SK-N-SH treated with all-trans-retinoic acid at 6 μM for 48 hours (cell line): ENCODE results near the gene ANGPT4.

Experiments
- ATAC-seq: fragments of 200-7000 bp; cut with Tn5 transposase; 3 replicates; pipeline ENCODE4 v1.9.1; 2020; ENCODE audit warnings: mild to moderate bottlenecking, moderate library complexity
- ARNTL ChIP-seq: fragments of 450-650 bp; formaldehyde crosslinking; IDR thresholded peaks from 2 replicates; pipeline ENCODE4 v1.5.0; 2020; ENCODE audit warnings: low read depth, mild to moderate bottlenecking, moderate library complexity, borderline replicate concordance
- BACH2 ChIP-seq: fragments of 250-450 bp; sonication (Bioruptor Pico); IDR thresholded peaks from 2 replicates; pipeline ENCODE4 v1.9.0; 2021; ENCODE audit warnings: mild to moderate bottlenecking, borderline replicate concordance
- CSDC2 ChIP-seq: fragments of 250-450 bp; sonication (Bioruptor Pico); IDR thresholded peaks from 2 replicates; pipeline ENCODE4 v1.5.0; 2020; ENCODE audit warnings: mild to moderate bottlenecking, moderate library complexity
- ESRRG ChIP-seq: fragments of 250-450 bp; sonication (Bioruptor Pico); IDR thresholded peaks from 2 replicates; pipeline ENCODE4 v1.6.1; 2021; ENCODE audit warnings: mild to moderate bottlenecking
- ISL1 ChIP-seq: fragments of 250-450 bp; sonication (Bioruptor Pico); IDR thresholded peaks from 2 replicates; pipeline ENCODE4 v2.1.2; 2022; ENCODE audit warnings: mild to moderate bottlenecking, moderate library complexity
- OSR1 ChIP-seq: fragments of 250-450 bp; sonication (Bioruptor Pico); IDR thresholded peaks from 2 replicates; pipeline ENCODE4 v1.8.0; 2022; ENCODE audit warnings: moderate library complexity, mild to moderate bottlenecking, inconsistent platforms
- PPARA ChIP-seq: fragments of 250-450 bp; sonication (Bioruptor Pico); IDR thresholded peaks from 2 replicates; pipeline ENCODE4 v1.5.0; 2020; ENCODE audit warnings: mild to moderate bottlenecking, borderline replicate concordance
- RARB ChIP-seq: fragments of 250-450 bp; sonication (Bioruptor Pico); IDR thresholded peaks from 2 replicates; pipeline ENCODE4 v1.8.0; 2021; ENCODE audit warnings: mild to moderate bottlenecking, moderate library complexity
- SNAI2 ChIP-seq: fragments of 250-450 bp; sonication (Bioruptor Pico); IDR thresholded peaks from 2 replicates; pipeline ENCODE4 v1.5.0; 2020; ENCODE audit warnings: mild to moderate bottlenecking, moderate library complexity
- TCF4 ChIP-seq: fragments of 250-450 bp; sonication (Bioruptor Pico); IDR thresholded peaks from 2 replicates; pipeline ENCODE4 v1.8.0; 2021; ENCODE audit warnings: mild to moderate bottlenecking, moderate library complexity, borderline replicate concordance
- TOX ChIP-seq: fragments of 250-450 bp; sonication (Bioruptor Pico); IDR thresholded peaks from 2 replicates; pipeline ENCODE4 v1.8.0; 2021; ENCODE audit warnings: mild to moderate bottlenecking, moderate library complexity, borderline replicate concordance
- ZC3H10 ChIP-seq: fragments of 250-450 bp; sonication (Bioruptor Pico); IDR thresholded peaks from 2 replicates; pipeline ENCODE4 v1.5.1; 2021; ENCODE audit warnings: mild to moderate bottlenecking, moderate library complexity
- ZFP3 ChIP-seq: fragments of 250-450 bp; sonication (Bioruptor Pico); IDR thresholded peaks from 2 replicates; pipeline ENCODE4 v1.5.0; 2020; ENCODE audit warnings: mild to moderate bottlenecking, moderate library complexity
- ZFP30 ChIP-seq: fragments of 450-650 bp; formaldehyde crosslinking; IDR thresholded peaks from 2 replicates; pipeline ENCODE4 v1.5.0; 2022; ENCODE audit warnings: mild to moderate bottlenecking, moderate library complexity
- TF ChIP-seq, protein P1 (sequence below): fragments of 250-450 bp; sonication (Bioruptor Pico); IDR thresholded peaks from 2 replicates; pipeline ENCODE4 v1.8.0; 2021; ENCODE audit warnings: low read depth, mild to moderate bottlenecking, moderate library complexity, borderline replicate concordance
- TF ChIP-seq, protein P2 (sequence below): fragments of 250-450 bp; sonication (Bioruptor Pico); IDR thresholded peaks from 2 replicates; pipeline ENCODE4 v1.8.0; 2020; ENCODE audit warnings: mild to moderate bottlenecking, moderate library complexity, borderline replicate concordance
- TF ChIP-seq, protein P3 (sequence below): fragments of 250-450 bp; sonication (Bioruptor Pico); IDR thresholded peaks from 2 replicates; pipeline ENCODE4 v1.5.0; 2020; ENCODE audit warnings: mild to moderate bottlenecking, moderate library complexity
- TF ChIP-seq, protein P4 (sequence below): fragments of 250-450 bp; sonication (Bioruptor Pico); IDR thresholded peaks from 2 replicates; pipeline ENCODE4 v1.5.1; 2021; ENCODE audit warnings: mild to moderate bottlenecking, moderate library complexity

Gene ANGPT4

DNA sequence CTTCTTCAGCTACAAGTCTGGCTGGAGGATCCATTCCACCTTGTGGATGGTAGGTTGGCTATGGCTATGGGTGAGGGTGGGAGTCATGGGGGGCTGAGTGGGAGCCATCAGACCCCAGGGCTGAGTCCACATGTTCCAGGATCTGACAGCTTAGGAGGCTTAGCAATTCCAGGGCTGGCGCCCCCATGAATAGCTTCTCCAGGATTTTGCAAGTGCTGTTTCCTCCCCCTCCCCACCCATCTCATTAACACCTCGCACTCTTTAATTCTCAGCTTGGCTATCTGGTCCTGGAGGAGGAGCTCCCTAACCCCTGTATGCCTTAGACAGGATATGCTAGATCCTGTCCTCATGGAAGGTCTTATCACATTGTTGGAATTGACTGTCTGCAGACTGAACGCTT is 39.0 kb upstream of the ANGPT4 start:
- TF ChIP-seq, protein P1, sequence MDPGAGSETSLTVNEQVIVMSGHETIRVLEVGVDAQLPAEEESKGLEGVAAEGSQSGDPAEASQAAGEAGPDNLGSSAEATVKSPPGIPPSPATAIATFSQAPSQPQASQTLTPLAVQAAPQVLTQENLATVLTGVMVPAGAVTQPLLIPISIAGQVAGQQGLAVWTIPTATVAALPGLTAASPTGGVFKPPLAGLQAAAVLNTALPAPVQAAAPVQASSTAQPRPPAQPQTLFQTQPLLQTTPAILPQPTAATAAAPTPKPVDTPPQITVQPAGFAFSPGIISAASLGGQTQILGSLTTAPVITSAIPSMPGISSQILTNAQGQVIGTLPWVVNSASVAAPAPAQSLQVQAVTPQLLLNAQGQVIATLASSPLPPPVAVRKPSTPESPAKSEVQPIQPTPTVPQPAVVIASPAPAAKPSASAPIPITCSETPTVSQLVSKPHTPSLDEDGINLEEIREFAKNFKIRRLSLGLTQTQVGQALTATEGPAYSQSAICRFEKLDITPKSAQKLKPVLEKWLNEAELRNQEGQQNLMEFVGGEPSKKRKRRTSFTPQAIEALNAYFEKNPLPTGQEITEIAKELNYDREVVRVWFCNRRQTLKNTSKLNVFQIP = no peak
- TF ChIP-seq, protein P2, sequence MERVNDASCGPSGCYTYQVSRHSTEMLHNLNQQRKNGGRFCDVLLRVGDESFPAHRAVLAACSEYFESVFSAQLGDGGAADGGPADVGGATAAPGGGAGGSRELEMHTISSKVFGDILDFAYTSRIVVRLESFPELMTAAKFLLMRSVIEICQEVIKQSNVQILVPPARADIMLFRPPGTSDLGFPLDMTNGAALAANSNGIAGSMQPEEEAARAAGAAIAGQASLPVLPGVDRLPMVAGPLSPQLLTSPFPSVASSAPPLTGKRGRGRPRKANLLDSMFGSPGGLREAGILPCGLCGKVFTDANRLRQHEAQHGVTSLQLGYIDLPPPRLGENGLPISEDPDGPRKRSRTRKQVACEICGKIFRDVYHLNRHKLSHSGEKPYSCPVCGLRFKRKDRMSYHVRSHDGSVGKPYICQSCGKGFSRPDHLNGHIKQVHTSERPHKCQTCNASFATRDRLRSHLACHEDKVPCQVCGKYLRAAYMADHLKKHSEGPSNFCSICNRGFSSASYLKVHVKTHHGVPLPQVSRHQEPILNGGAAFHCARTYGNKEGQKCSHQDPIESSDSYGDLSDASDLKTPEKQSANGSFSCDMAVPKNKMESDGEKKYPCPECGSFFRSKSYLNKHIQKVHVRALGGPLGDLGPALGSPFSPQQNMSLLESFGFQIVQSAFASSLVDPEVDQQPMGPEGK = no peak
- TF ChIP-seq SNAI2 (CRISPR knock-in tag) = no peak
- TF ChIP-seq ARNTL (CRISPR knock-in tag) = no peak
- TF ChIP-seq PPARA (CRISPR knock-in tag) = no peak
- TF ChIP-seq ESRRG = no peak
- TF ChIP-seq TOX (CRISPR knock-in tag) = no peak
- ATAC-seq = no peak

DNA sequence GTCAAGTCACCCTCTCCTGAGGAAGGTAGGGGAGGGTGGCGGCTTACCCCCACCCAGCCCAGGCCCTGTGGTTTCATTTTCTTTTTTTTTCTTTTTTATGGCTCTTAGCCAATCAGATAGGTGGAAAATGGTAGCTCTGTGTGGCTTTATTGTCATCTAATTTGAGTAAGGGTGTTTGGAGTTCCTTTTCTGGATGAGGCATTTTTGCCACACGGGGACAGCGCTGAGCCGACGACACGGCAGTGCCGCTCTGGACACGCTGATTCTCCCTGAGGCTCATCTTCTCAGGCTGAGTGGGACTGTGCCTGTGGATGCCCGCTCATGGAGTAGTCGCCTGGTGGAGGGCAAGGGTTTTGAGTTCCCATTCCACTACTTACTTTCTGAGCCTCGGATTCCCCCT is 37.6 kb upstream of the ANGPT4 start:
- no peak for TF ChIP-seq ZC3H10 (CRISPR knock-in tag)
- no peak for TF ChIP-seq ZFP3 (CRISPR knock-in tag)
- TF ChIP-seq, protein P3, sequence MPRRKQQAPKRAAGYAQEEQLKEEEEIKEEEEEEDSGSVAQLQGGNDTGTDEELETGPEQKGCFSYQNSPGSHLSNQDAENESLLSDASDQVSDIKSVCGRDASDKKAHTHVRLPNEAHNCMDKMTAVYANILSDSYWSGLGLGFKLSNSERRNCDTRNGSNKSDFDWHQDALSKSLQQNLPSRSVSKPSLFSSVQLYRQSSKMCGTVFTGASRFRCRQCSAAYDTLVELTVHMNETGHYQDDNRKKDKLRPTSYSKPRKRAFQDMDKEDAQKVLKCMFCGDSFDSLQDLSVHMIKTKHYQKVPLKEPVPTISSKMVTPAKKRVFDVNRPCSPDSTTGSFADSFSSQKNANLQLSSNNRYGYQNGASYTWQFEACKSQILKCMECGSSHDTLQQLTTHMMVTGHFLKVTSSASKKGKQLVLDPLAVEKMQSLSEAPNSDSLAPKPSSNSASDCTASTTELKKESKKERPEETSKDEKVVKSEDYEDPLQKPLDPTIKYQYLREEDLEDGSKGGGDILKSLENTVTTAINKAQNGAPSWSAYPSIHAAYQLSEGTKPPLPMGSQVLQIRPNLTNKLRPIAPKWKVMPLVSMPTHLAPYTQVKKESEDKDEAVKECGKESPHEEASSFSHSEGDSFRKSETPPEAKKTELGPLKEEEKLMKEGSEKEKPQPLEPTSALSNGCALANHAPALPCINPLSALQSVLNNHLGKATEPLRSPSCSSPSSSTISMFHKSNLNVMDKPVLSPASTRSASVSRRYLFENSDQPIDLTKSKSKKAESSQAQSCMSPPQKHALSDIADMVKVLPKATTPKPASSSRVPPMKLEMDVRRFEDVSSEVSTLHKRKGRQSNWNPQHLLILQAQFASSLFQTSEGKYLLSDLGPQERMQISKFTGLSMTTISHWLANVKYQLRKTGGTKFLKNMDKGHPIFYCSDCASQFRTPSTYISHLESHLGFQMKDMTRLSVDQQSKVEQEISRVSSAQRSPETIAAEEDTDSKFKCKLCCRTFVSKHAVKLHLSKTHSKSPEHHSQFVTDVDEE (CRISPR knock-in tag) = no peak
- no peak for TF ChIP-seq ARNTL (CRISPR knock-in tag)
- no peak for TF ChIP-seq TCF4
- no peak for TF ChIP-seq RARB (CRISPR knock-in tag)
- no peak for TF ChIP-seq ZFP30 (CRISPR knock-in tag)
- no peak for TF ChIP-seq CSDC2 (CRISPR knock-in tag)
- TF ChIP-seq PPARA (CRISPR knock-in tag) = no peak
- no peak for TF ChIP-seq BACH2
- TF ChIP-seq OSR1 (CRISPR knock-in tag) = no peak
- TF ChIP-seq, protein P4, sequence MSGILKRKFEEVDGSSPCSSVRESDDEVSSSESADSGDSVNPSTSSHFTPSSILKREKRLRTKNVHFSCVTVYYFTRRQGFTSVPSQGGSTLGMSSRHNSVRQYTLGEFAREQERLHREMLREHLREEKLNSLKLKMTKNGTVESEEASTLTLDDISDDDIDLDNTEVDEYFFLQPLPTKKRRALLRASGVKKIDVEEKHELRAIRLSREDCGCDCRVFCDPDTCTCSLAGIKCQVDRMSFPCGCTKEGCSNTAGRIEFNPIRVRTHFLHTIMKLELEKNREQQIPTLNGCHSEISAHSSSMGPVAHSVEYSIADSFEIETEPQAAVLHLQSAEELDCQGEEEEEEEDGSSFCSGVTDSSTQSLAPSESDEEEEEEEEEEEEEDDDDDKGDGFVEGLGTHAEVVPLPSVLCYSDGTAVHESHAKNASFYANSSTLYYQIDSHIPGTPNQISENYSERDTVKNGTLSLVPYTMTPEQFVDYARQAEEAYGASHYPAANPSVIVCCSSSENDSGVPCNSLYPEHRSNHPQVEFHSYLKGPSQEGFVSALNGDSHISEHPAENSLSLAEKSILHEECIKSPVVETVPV (CRISPR knock-in tag) = no peak
- no peak for TF ChIP-seq SNAI2 (CRISPR knock-in tag)
- no peak for TF ChIP-seq ISL1 (CRISPR knock-in tag)
- peak; percentile 45; the same call in 2 of the 3 replicates for ATAC-seq

DNA sequence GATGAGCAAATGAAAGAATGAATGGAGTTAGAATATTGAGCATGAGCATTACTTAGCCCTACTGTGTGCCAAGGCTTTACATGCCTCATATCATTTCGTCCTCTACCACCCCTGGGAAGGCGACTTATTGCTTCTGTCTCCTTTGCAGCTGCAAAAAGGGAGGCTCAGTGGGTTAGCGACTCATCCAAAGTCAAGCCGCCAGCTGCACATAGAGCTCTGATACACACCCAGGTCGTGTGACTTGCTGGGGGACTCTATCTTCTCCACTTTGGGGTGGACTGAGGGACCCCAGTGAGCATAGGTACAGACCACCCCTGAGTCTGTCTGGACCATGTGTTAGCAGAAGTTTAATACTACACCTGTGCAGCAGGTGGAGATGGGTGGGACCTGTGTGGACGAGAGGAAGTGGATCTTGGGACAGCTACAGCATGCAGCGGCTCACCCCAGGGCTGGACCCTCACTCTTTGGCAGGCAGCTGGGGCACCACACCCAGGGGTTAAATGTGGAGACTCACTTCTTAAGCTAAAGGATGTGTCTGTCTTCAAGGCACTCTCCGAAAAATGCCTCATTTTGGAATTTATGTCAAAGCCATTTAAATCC is 36.2 kb upstream of the ANGPT4 start:
- no peak for ATAC-seq
- TF ChIP-seq BACH2 (no peak), OSR1 (CRISPR knock-in tag) (no peak)
- TF ChIP-seq, protein P3 (CRISPR knock-in tag) = no peak
